ENCODE data around the gene KANSL1. TPM values are rescaled to one million over a fixed set of nuclear protein-coding genes. Genes with fewer than 3 reads are reported as not detected.
"Not testable (repeated sequence)": the region's sequence is repeated elsewhere in the genome, so short reads cannot be mapped to it uniquely, and the experiment has no call there.

Gene KANSL1
- polyA plus RNA-seq, 3 donors = 53.4 to 57.6 (median 53.7) TPM

GRCh38 chr17:46193626-46194392 is 580 bp upstream of the KANSL1 start:
- DNase-seq (ENCODE audit: low read depth in 3 of 3, low spot score in 2 of 3) = peak; percentile 66 to 73 (median 72)

DNA sequence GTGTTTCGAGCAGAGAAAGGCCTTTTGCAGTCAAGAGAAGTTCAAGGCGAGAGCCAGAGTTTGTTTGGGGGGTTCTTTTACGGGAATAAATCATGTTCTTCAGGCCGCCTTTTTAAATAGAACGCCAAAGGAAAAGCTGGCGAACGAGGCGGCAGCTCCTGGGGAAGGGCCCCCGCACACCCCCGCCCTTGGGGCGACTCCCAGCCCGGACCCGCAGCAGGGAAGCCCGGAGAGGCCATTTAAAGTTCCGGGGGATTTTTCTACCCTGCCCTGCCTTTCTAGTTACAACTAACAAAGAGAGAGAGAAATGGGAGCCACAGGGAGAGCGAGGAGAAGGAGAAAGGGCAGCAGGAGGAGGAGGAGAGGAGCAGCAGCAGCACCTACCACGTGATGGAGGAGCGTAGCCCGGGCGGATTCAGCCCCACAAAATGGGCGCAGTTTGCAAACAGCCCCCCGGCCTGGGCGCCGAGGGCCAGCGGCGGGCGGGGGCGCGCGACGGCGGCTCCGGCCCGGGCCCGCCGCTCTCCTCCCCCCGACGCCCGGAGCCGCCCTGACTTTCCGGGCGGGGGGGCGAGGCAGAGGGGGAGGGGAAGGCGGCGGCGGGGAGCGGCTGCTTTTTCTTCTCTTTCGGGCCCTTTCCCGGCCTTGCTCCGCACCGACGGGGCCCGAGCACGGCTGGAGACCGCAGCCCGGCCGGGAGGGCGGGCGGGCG is 634 bp downstream of the KANSL1 start:
- DNase-seq (ENCODE audit: low read depth in 3 of 3, low spot score in 2 of 3) = peak in 2 of 3 donors; percentile 54 to 55

- no peak for DNase-seq (ENCODE audit: low read depth in 3 of 3, low spot score in 2 of 3)
Measured at GRCh38 chr17:46192189-46192438, 1.1 kb downstream of the KANSL1 start.

GRCh38 chr17:46191322-46192188 is 1.7 kb downstream of the KANSL1 start:
- peak in 2 of 3 donors; percentile 23 to 29 for DNase-seq (ENCODE audit: low read depth in 3 of 3, low spot score in 2 of 3)

DNA sequence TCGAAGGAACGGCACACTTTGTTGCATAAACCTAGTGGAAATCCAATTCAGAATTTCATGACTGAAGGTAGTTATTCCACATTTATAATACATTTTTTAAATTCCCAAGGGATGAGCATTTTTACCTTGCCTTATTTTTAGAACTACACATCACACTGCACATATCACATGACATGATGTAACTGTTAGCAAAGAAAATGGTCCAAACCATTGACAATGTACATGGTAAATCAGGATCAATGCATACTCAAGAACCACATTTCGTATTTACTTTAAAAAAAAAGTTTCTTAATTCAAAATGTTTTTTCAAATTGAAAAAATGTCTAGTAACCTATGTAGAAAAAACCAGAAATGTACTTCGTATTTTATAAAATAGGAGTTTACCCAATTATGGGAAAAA is 2.5 kb downstream of the KANSL1 start:
- DNase-seq (ENCODE audit: low read depth in 3 of 3, low spot score in 2 of 3) = no peak

DNA sequence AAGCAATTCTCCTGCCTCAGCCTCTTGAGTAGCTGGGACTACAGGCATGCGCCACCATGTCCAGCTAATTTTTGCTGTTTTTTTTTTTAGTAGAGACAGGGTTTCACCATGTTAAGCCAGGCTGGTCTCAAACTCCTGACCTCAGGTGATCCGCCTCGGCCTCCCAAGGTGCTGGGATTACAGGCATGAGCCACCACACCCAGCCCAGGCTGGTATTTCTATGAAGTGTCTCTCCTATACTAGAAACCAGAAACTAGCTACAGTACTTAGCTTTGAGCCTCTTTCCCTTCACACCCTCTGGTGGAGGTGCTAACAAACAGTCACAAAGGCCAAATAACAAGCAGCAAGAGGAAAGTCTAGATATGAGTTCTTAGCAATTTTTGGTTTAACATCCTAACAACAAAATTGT is 6.4 kb downstream of the KANSL1 start:
- DNase-seq (ENCODE audit: low read depth in 3 of 3, low spot score in 2 of 3) = not testable (repeated sequence)

DNA sequence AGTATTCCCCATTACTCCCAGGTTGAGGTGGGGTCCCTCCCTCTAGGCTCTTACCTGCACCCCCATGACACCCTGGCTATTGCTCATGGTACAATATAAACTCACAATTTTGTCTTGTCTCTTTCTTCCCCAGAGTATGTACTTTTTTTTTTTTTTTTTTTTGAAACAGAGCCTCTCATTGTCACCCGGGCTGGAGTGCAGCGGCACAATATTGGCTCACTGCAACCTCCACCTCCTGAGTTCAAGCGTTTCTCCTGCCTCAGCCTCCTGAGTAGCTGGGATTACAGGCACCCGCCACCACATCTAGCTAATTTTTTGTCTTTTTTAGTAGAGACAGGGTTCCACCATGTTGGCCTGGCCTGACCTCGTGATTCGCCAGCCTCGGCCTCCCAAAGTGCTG is 8.5 kb downstream of the KANSL1 start:
- DNase-seq (ENCODE audit: low read depth in 3 of 3, low spot score in 2 of 3) = no peak

- DNase-seq (ENCODE audit: low read depth in 3 of 3, low spot score in 2 of 3) = not testable (repeated sequence)
Measured at GRCh38 chr17:46183383-46183782, 9.8 kb downstream of the KANSL1 start.

- DNase-seq (ENCODE audit: low read depth in 3 of 3, low spot score in 2 of 3) = no peak
Measured at GRCh38 chr17:46182961-46183360, 10.3 kb downstream of the KANSL1 start.

DNA sequence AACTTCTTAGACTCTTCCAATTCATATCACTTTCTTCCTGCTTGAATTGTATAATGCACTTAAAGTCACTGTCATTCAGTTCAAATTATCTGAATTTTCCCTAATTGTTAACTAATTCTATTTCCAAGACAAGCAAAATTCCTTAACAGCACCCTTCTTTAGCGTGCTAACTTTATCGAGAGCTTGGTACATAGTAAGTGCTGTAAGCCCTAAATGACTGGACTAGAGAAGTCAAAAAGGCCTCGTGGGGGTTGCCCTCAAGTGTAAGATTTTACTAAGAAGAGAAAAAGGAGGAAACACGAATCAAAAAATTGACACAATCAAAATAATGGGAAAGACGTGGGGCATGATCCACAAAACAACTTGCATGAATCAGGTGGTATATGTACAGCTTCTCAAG is 11.3 kb downstream of the KANSL1 start:
- no peak for DNase-seq (ENCODE audit: low read depth in 3 of 3, low spot score in 2 of 3)

DNA sequence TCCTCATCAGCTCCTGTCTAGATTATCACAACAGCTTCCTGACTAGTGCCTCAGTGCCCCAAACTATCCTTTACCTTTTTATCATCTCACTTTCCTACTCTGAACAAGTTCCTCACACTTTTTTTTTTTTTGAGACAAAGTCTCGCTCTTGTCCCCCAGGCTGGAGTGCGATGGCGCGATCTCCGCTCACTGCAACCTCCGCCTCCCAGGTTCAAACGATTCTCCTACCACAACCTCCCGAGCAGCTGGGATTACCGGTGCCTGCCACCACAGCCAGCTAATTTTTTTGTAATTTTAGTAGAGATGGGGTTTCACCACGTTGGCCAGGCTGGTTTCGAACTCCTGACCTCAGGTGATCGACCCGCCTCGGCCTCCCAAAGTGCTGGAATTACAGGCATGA is 11.9 kb downstream of the KANSL1 start:
- not testable (repeated sequence) for DNase-seq (ENCODE audit: low read depth in 3 of 3, low spot score in 2 of 3)

DNA sequence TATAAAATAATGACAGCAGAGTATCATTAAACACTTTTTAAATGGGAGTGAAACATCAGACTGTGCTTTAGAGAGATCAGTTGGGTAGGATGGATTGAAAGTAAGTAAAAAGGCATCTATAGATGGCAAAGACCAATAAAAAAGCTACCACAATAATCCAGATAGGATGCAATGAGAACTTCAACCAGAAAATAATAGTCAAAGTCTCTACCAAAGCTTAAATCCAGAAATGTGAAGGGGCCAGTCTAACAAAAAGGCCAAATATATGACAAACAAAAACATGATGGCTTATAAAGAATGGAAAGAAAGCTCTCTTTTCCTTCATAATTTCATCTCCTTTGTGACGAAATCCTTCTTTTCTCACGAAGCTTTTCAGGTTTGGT is 12.3 kb downstream of the KANSL1 start:
- no peak for DNase-seq (ENCODE audit: low read depth in 3 of 3, low spot score in 2 of 3)

GRCh38 chr17:46180185-46180891 is 12.9 kb downstream of the KANSL1 start:
- not testable (repeated sequence) for DNase-seq (ENCODE audit: low read depth in 3 of 3, low spot score in 2 of 3)

GRCh38 chr17:46179375-46179999 is 13.7 kb downstream of the KANSL1 start:
- DNase-seq (ENCODE audit: low read depth in 3 of 3, low spot score in 2 of 3) = no peak

DNA sequence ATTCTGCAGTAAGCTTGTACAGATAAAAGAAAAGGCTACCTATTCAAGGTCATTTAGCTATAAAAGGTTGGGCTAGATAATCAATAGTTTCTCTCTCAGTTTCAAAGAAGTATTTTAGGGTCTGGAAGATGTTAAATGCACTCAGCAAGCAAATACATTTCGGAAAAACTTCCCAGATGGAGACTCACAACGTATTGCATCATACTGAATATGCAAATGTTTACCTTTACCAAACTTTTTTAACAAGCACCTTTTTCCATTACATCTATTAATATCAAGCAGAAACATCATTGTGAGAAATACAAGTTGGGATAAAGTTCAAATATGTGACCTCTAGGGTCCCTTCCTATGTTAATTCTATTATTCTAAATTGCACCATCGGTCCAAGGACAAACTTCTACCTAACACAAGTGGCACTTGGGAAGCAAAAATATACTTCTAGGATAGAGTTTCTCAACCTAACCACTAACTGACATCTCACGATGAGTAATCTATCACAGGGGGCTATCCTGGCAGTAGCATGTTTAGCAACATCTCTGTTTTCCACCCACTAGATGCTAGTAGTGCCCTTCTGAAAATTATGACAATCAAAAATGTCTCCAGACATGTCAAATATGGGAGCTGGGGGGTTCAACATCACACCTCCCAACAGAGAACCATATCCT is 14.5 kb downstream of the KANSL1 start:
- DNase-seq (ENCODE audit: low read depth in 3 of 3, low spot score in 2 of 3) = no peak

- DNase-seq (ENCODE audit: low read depth in 3 of 3, low spot score in 2 of 3) = no peak
Measured at GRCh38 chr17:46176975-46177374, 16.3 kb downstream of the KANSL1 start.

GRCh38 chr17:46175891-46176290 is 17.3 kb downstream of the KANSL1 start:
- DNase-seq (ENCODE audit: low read depth in 3 of 3, low spot score in 2 of 3) = no peak

- no peak for DNase-seq (ENCODE audit: low read depth in 3 of 3, low spot score in 2 of 3)
Measured at GRCh38 chr17:46173153-46173552, 20.1 kb downstream of the KANSL1 start.

- no peak for DNase-seq (ENCODE audit: low read depth in 3 of 3, low spot score in 2 of 3)
Measured at GRCh38 chr17:46171939-46172338, 21.3 kb downstream of the KANSL1 start.
